Mesenchymal stem cell (in vitro differentiated cells and primary cell): ENCODE data around the gene GLP2R.
A peak's percentile ranks its signal among the peaks of the same experiment; 100 is the strongest.

ENCODE experiments used
- DNase-seq: peaks from one replicate; pipeline ENCODE4 v3.0.0-alpha.2; 2013
- H2AFZ ChIP-seq: one replicate; pipeline ENCODE4 v1.6.1; 2013; ENCODE audit warnings: low read depth, mild to moderate bottlenecking, control low read depth, inconsistent platforms, low read length, moderate library complexity
- H2AK5ac ChIP-seq: 2 replicates; pipeline ENCODE4 v1.6.1; 2013; ENCODE audit warnings: low read length, moderate library complexity, mild to moderate bottlenecking, inconsistent platforms; ENCODE audit not compliant: severe bottlenecking
- H2BK120ac ChIP-seq: one replicate; pipeline ENCODE4 v1.6.1; 2013; ENCODE audit warnings: low read depth, mild to moderate bottlenecking, inconsistent platforms, low read length, moderate library complexity
- H2BK12ac ChIP-seq, 2 experiments: one replicate each; pipeline ENCODE4 v1.6.1; 2013; ENCODE audit warnings: inconsistent platforms in 2 of 2, low read length in 2 of 2, mild to moderate bottlenecking in 2 of 2, moderate library complexity in 2 of 2, control low read depth in 1 of 2
- H2BK15ac ChIP-seq: one replicate; pipeline ENCODE4 v1.6.1; 2013; ENCODE audit warnings: mild to moderate bottlenecking, low read depth, inconsistent platforms; ENCODE audit not compliant: poor library complexity, severe bottlenecking
- H2BK5ac ChIP-seq: 2 replicates; pipeline ENCODE4 v1.6.1; 2013; ENCODE audit warnings: low read depth, mild to moderate bottlenecking, low read length, control low read depth, inconsistent platforms; ENCODE audit not compliant: poor library complexity, severe bottlenecking
- H3K14ac ChIP-seq, 2 experiments: one replicate each; pipeline ENCODE4 v1.6.1; 2013; ENCODE audit warnings: inconsistent platforms in 2 of 2, low read length in 2 of 2, control low read depth in 1 of 2, mild to moderate bottlenecking in 1 of 2, moderate library complexity in 1 of 2
- H3K18ac ChIP-seq, 2 experiments: one replicate each; pipeline ENCODE4 v1.6.1; 2013; ENCODE audit warnings: inconsistent platforms in 2 of 2, low read length in 2 of 2, control low read depth in 1 of 2, low read depth in 1 of 2, mild to moderate bottlenecking in 1 of 2
- H3K23ac ChIP-seq, 2 experiments: one replicate each; pipeline ENCODE4 v1.6.1; 2013; ENCODE audit warnings: inconsistent platforms in 2 of 2, low read length in 2 of 2, mild to moderate bottlenecking in 2 of 2, moderate library complexity in 2 of 2, control low read depth in 1 of 2
- H3K27ac ChIP-seq: 2 replicates; pipeline ENCODE4 v1.5.1; 2013; ENCODE audit warnings: mild to moderate bottlenecking, moderate library complexity, low read length, control low read depth, inconsistent platforms; ENCODE audit not compliant: poor library complexity, severe bottlenecking
- H3K27me3 ChIP-seq, 2 experiments: 2 replicates each; pipeline versions ENCODE4 v1.6.1 to v1.7.0; 2013; ENCODE audit warnings: low read length in 2 of 2, mild to moderate bottlenecking in 2 of 2, moderate library complexity in 2 of 2, control low read depth in 1 of 2, inconsistent platforms in 1 of 2; ENCODE audit not compliant: control insufficient read depth in 1 of 2, insufficient read depth in 1 of 2
- H3K36me3 ChIP-seq, 2 experiments: 2 replicates each; pipeline versions ENCODE4 v1.6.1 to v1.7.0; 2013; ENCODE audit warnings: low read length in 2 of 2, control low read depth in 1 of 2, inconsistent platforms in 1 of 2, low read depth in 1 of 2, mild to moderate bottlenecking in 1 of 2; ENCODE audit not compliant: insufficient read depth in 2 of 2, control insufficient read depth in 1 of 2
- H3K4ac ChIP-seq, 2 experiments: one replicate each; pipeline ENCODE4 v1.6.1; 2013; ENCODE audit warnings: inconsistent platforms in 2 of 2, low read length in 2 of 2, mild to moderate bottlenecking in 2 of 2, moderate library complexity in 2 of 2, control low read depth in 1 of 2, low read depth in 1 of 2
- H3K4me1 ChIP-seq: 2 replicates; pipeline ENCODE4 v1.6.1; 2013; ENCODE audit warnings: low read depth, low read length, control low read depth; ENCODE audit not compliant: control insufficient read depth, insufficient read depth
- H3K4me2 ChIP-seq: 2 replicates; pipeline ENCODE4 v1.6.1; 2013; ENCODE audit warnings: low read length, mild to moderate bottlenecking, inconsistent platforms; ENCODE audit not compliant: poor library complexity, severe bottlenecking
- H3K4me3 ChIP-seq, 2 experiments: 2 replicates each; pipeline versions ENCODE4 v1.5.1 to v1.7.0; 2013; ENCODE audit warnings: low read length in 2 of 2, mild to moderate bottlenecking in 2 of 2, control low read depth in 1 of 2, low read depth in 1 of 2; ENCODE audit not compliant: insufficient read depth in 1 of 2
- H3K79me1 ChIP-seq: replicated peaks from 2 replicates; pipeline ENCODE4 v1.6.1; 2013; ENCODE audit warnings: mild to moderate bottlenecking, control low read depth, low read length, inconsistent platforms; ENCODE audit not compliant: poor library complexity, severe bottlenecking
- H3K9ac ChIP-seq: 2 replicates; pipeline ENCODE4 v1.7.0; 2013; ENCODE audit warnings: mild to moderate bottlenecking, low read length, moderate library complexity
- H3K9me3 ChIP-seq: 2 replicates; pipeline ENCODE4 v1.7.0; 2013; ENCODE audit warnings: mild to moderate bottlenecking, low read length; ENCODE audit not compliant: control insufficient read depth
- H4K8ac ChIP-seq: one replicate; pipeline ENCODE4 v1.6.1; 2013; ENCODE audit warnings: inconsistent platforms, mild to moderate bottlenecking, low read length, moderate library complexity
- H4K91ac ChIP-seq: one replicate; pipeline ENCODE4 v1.6.1; 2013; ENCODE audit warnings: mild to moderate bottlenecking, low read length, inconsistent platforms
- WGBS: methylation state at CpG from one replicate; pipeline ENCODE4 v1.1.7; 2013; ENCODE audit warnings: mixed read lengths; 5-methylcytosine and 5-hydroxymethylcytosine counted together

Gene GLP2R

DNA sequence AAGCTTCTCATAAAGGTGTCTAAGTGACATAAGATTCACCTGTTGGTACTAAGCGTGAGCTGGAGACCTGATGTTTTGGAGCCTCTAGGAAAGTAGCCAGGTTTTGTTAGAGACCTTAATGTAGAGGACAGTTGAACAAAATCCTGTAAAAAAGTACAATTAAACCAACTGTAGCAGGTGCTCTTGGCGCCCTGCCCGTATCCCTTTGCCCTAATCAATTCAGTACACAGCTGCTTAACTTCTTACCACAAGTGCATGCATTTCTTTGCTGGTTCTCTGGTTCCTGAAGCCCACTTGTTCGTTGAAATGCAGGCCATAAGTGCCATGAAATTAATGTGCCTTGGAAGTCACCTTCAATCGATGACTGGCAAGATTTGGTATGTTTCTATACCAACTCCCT, 24.4 kb downstream of the GLP2R start:
- Histone ChIP-seq H4K8ac (no peak overlapping the region), H3K4me2 (no peak overlapping the region), H3K79me1 (no peaks in the 10 kb centered on the region), H4K91ac (no peak overlapping the region), H2BK5ac (no peak overlapping the region), H3K4ac (no peak overlapping the region), H2AFZ (no peak overlapping the region), H3K4me3 (no peak overlapping the region), H2AK5ac (no peak overlapping the region), H2BK12ac (no peak overlapping the region), H3K36me3 (no peaks in the 10 kb centered on the region), H2BK15ac (no peak overlapping the region), H3K27me3 (peaks cover 0 to 4% of the 10 kb centered on the region in 2 experiments), H3K9ac (no peak overlapping the region), H3K27ac (no peak overlapping the region), H3K9me3 (no peaks in the 10 kb centered on the region), H2BK120ac (no peak overlapping the region), H3K18ac (no peak overlapping the region), H3K4me1 (no peaks in the 10 kb centered on the region), H3K23ac (no peak overlapping the region), H3K14ac (no peak overlapping the region)
- WGBS = 83% methylated on average over 5 of the region's 5 CpGs
- DNase-seq = no peak

GRCh38 chr17:9854255-9854654, 28.5 kb downstream of the GLP2R start:
- Histone ChIP-seq H3K14ac (no peak overlapping the region), H3K9me3 (peaks cover 6% of the 10 kb centered on the region), H3K79me1 (no peaks in the 10 kb centered on the region), H2BK5ac (no peak overlapping the region), H3K23ac (peak overlapping the region in 1 of 2 experiments; percentile 21), H4K8ac (no peak overlapping the region), H3K9ac (no peak overlapping the region), H2BK120ac (no peak overlapping the region), H2AK5ac (no peak overlapping the region), H2BK15ac (no peak overlapping the region), H3K36me3 (no peaks in the 10 kb centered on the region), H3K18ac (no peak overlapping the region), H3K4me3 (no peak overlapping the region), H3K4me1 (no peaks in the 10 kb centered on the region), H4K91ac (no peak overlapping the region), H3K27ac (no peak overlapping the region), H3K27me3 (peaks cover 0 to 4% of the 10 kb centered on the region in 2 experiments), H3K4me2 (no peak overlapping the region), H2BK12ac (no peak overlapping the region), H2AFZ (no peak overlapping the region), H3K4ac (no peak overlapping the region)
- DNase-seq = no peak
- WGBS = 81% methylated on average over 5 of the region's 5 CpGs

GRCh38 chr17:9855036-9855435, 29.3 kb downstream of the GLP2R start:
- Histone ChIP-seq H3K27me3 (peaks cover 0 to 4% of the 10 kb centered on the region in 2 experiments), H2BK120ac (no peak overlapping the region), H2BK5ac (no peak overlapping the region), H3K9ac (no peak overlapping the region), H4K91ac (no peak overlapping the region), H3K18ac (no peak overlapping the region), H4K8ac (no peak overlapping the region), H2BK12ac (no peak overlapping the region), H3K36me3 (no peaks in the 10 kb centered on the region), H3K4me2 (no peak overlapping the region), H3K27ac (no peak overlapping the region), H3K4me1 (no peaks in the 10 kb centered on the region), H2AFZ (no peak overlapping the region), H3K4me3 (no peak overlapping the region), H3K79me1 (no peaks in the 10 kb centered on the region), H2BK15ac (no peak overlapping the region), H3K14ac (no peak overlapping the region), H3K9me3 (peaks cover 7% of the 10 kb centered on the region), H2AK5ac (no peak overlapping the region), H3K23ac (no peak overlapping the region), H3K4ac (no peak overlapping the region)
- no peak for DNase-seq
- WGBS = 93% methylated on average over 3 of the region's 4 CpGs

- H3K4me1 ChIP-seq = no peaks in the 10 kb centered on the region
- no peak overlapping the region for H3K14ac ChIP-seq
- H2BK15ac ChIP-seq = no peak overlapping the region
- H3K4me3 ChIP-seq = no peak overlapping the region
- H3K27me3 ChIP-seq = peaks cover 0 to 11% of the 10 kb centered on the region in 2 experiments
- no peaks in the 10 kb centered on the region for H3K36me3 ChIP-seq
- H3K27ac ChIP-seq = no peak overlapping the region
- no peak overlapping the region for H2BK5ac ChIP-seq
- no peak overlapping the region for H4K91ac ChIP-seq
- H4K8ac ChIP-seq = no peak overlapping the region
- 85% methylated on average over 5 of the region's 5 CpGs for WGBS
- no peak overlapping the region for H3K4me2 ChIP-seq
- no peak overlapping the region for H3K18ac ChIP-seq
- H3K23ac ChIP-seq = no peak overlapping the region
- no peak overlapping the region for H3K4ac ChIP-seq
- H2BK120ac ChIP-seq = no peak overlapping the region
- H2AK5ac ChIP-seq = no peak overlapping the region
- H2BK12ac ChIP-seq = no peak overlapping the region
- no peaks in the 10 kb centered on the region for H3K79me1 ChIP-seq
- no peak overlapping the region for H2AFZ ChIP-seq
- peaks cover 10% of the 10 kb centered on the region for H3K9me3 ChIP-seq
- no peak for DNase-seq
- H3K9ac ChIP-seq = no peak overlapping the region
These were observed 34.1 kb downstream of the GLP2R start for GRCh38 chr17:9859781-9860180.
